ENCODE results near the gene NF1.

Gene NF1

DNA sequence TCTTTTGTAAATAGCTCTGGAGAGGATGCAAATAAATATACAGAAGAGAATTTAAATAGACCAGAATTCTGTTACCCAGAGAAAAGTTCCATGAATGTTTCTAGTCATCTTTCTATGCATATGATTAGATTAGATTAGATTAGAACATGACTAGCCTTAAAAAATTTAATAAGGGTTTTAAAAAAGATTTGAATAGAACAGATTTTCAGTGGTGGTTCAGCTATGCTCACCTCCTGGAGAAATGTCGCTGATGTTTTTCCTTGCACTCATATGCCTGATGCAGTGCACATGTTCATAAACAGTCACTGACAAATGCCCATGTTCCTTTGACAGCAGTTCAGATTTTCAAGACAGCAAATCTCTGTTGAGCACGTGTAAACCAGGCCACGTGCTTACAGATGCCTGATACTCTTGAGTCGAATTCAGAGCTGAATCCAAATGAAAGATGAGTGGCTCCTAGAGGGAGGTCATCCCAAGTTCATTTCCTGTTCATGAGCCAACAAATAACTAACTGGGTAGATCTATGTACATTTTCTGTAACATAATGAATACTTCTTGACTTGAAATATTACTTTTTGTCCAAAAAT lies 276.8 kb downstream of the NF1 start:
- TF ChIP-seq, protein P1, sequence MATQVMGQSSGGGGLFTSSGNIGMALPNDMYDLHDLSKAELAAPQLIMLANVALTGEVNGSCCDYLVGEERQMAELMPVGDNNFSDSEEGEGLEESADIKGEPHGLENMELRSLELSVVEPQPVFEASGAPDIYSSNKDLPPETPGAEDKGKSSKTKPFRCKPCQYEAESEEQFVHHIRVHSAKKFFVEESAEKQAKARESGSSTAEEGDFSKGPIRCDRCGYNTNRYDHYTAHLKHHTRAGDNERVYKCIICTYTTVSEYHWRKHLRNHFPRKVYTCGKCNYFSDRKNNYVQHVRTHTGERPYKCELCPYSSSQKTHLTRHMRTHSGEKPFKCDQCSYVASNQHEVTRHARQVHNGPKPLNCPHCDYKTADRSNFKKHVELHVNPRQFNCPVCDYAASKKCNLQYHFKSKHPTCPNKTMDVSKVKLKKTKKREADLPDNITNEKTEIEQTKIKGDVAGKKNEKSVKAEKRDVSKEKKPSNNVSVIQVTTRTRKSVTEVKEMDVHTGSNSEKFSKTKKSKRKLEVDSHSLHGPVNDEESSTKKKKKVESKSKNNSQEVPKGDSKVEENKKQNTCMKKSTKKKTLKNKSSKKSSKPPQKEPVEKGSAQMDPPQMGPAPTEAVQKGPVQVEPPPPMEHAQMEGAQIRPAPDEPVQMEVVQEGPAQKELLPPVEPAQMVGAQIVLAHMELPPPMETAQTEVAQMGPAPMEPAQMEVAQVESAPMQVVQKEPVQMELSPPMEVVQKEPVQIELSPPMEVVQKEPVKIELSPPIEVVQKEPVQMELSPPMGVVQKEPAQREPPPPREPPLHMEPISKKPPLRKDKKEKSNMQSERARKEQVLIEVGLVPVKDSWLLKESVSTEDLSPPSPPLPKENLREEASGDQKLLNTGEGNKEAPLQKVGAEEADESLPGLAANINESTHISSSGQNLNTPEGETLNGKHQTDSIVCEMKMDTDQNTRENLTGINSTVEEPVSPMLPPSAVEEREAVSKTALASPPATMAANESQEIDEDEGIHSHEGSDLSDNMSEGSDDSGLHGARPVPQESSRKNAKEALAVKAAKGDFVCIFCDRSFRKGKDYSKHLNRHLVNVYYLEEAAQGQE (IDR thresholded peaks at IDR 0.05; ENCODE audit: insufficient read depth in 1 of 2, low read depth in 2 of 2, low read length in 2 of 2): no peak
- TF ChIP-seq SIN3A (IDR thresholded peaks at IDR 0.05; ENCODE audit: borderline replicate concordance, insufficient read depth, low read length): peak; percentile 80; the same call in 1 of the 2 replicates

DNA sequence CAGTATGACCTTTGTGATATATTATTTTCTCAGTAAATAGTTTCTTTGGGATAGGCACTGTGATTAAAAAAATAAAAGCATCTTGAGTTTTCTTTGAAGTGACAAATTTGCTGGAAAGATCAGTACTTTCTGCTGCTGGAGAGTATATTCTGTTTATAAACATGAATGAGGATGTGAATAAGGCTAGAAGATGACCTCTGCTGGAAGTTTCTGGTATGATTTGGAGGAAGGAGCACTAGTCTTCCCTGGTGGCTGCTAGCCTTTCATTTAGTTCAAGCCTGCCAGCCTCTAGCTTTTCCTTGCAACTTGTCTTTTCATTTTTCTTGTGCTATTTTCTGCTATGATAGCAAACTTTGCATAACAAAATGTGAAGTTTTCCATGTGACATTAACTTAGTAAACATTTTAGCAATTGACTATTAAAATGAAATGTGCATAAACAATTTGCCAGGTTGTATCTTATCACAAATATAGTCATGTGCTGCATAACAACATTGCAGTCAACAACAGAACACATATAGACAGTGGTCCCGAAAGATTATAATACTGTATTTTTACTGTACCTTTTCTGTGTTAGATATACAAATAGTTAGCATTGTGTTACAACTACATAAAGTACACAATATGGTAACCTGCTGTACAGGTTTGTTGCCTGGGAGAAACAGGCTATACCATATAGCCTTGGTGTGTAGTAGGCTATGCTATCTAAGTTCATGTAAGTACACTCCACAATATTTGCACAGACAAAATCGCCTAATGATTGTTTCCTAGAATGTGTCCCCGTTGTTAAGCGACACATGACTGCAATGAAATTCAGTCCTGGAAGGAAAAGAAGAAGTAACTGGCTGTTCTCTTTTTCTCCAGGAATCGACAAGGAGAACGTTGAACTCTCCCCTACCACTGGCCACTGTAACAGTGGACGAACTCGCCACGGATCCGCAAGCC lies 278.6 kb downstream of the NF1 start:
- TF ChIP-seq, protein P1 (IDR thresholded peaks at IDR 0.05; ENCODE audit: insufficient read depth in 1 of 2, low read depth in 2 of 2, low read length in 2 of 2): no peak
- no peak for TF ChIP-seq SIN3A (IDR thresholded peaks at IDR 0.05; ENCODE audit: borderline replicate concordance, insufficient read depth, low read length)
- no peak for TF ChIP-seq FOXP2 (optimal IDR thresholded peaks at IDR 0.05; ENCODE audit: borderline replicate concordance, extremely low read depth, extremely low read length, insufficient read depth)
- TF ChIP-seq TAF1 (IDR thresholded peaks at IDR 0.05; ENCODE audit: borderline replicate concordance, insufficient read depth, low read length): no peak
- TF ChIP-seq POLR2AphosphoS5 (IDR thresholded peaks at IDR 0.05; ENCODE audit: low read depth, low read length): no peak

DNA sequence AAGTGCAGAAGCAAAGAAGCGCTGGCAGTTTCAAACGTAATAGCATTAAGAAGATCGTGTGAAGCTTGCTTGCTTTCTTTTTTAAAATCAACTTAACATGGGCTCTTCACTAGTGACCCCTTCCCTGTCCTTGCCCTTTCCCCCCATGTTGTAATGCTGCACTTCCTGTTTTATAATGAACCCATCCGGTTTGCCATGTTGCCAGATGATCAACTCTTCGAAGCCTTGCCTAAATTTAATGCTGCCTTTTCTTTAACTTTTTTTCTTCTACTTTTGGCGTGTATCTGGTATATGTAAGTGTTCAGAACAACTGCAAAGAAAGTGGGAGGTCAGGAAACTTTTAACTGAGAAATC lies 279.3 kb downstream of the NF1 start:
- TF ChIP-seq FOXP2 (optimal IDR thresholded peaks at IDR 0.05; ENCODE audit: borderline replicate concordance, extremely low read depth, extremely low read length, insufficient read depth) (no peak), POLR2AphosphoS5 (IDR thresholded peaks at IDR 0.05; ENCODE audit: low read depth, low read length) (no peak), SIN3A (IDR thresholded peaks at IDR 0.05; ENCODE audit: borderline replicate concordance, insufficient read depth, low read length) (no peak), TAF1 (IDR thresholded peaks at IDR 0.05; ENCODE audit: borderline replicate concordance, insufficient read depth, low read length) (no peak)
- TF ChIP-seq, protein P1 (IDR thresholded peaks at IDR 0.05; ENCODE audit: insufficient read depth in 1 of 2, low read depth in 2 of 2, low read length in 2 of 2): no peak

DNA sequence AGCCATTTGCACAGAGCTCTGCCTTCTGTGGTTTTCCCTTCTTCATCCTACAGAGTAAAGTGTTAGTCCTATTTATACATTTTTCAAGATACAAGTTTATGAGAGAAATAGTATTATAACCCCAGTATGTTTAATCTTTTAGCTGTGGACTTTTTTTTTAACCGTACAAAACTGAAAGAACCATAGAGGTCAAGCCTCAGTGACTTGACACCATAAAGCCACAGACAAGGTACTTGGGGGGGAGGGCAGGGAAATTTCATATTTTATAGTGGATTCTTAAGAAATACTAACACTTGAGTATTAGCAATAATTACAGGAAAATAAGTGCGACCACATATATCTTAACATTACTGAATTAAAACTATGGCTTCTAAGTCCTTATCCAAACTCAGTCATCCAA lies 279.7 kb downstream of the NF1 start:
- TF ChIP-seq POLR2AphosphoS5 (IDR thresholded peaks at IDR 0.05; ENCODE audit: low read depth, low read length) (no peak), FOXP2 (optimal IDR thresholded peaks at IDR 0.05; ENCODE audit: borderline replicate concordance, extremely low read depth, extremely low read length, insufficient read depth) (no peak), SIN3A (IDR thresholded peaks at IDR 0.05; ENCODE audit: borderline replicate concordance, insufficient read depth, low read length) (no peak), TAF1 (IDR thresholded peaks at IDR 0.05; ENCODE audit: borderline replicate concordance, insufficient read depth, low read length) (no peak)
- TF ChIP-seq, protein P1 (IDR thresholded peaks at IDR 0.05; ENCODE audit: insufficient read depth in 1 of 2, low read depth in 2 of 2, low read length in 2 of 2): no peak
